HepG2 (cell line): ENCODE results near the gene DCTN2. TPM values are rescaled to one million over a fixed set of nuclear protein-coding genes. Genes with fewer than 3 reads are reported as not detected.
A peak's percentile ranks its signal among the peaks of the same experiment; 100 is the strongest.

Experiments
- ATAC-seq: fragments of 200-7000 bp; cut with Tn5 transposase; 3 replicates; pipeline ENCODE4 v1.9.1; 2020; ENCODE audit warnings: mild to moderate bottlenecking, moderate library complexity
- BruUV-seq: library from RNA; stranded (reverse); fragments of 400-500 nt; replicated peaks from 2 replicates; lab custom pipeline; 2021; lab: Mats Ljungman, UMichigan
- CTCF ChIA-PET: fragments of 300-600 bp; formaldehyde crosslinking; extraction: SDS; loops from one replicate; lab custom pipeline; 2021; ENCODE audit warnings: low total read pairs, inconsistent platforms, low intra/inter-chr PET ratio; lab: Yijun Ruan, JAX
- POLR2A ChIA-PET: fragments of 350-600 bp; sonication (Branson Sonifier 250); formaldehyde crosslinking; loops from one replicate; lab custom pipeline; 2020; ENCODE audit warnings: antibody characterized with exemption, inconsistent platforms; lab: Yijun Ruan, JAX
- DNase-seq: peaks from one replicate; pipeline ENCODE4 v3.0.0-alpha.2; 2015; ENCODE audit warnings: low spot score
- FAIRE-seq: peaks from 3 replicates; lab custom pipeline; 2011; peaks lifted over from hg19 to GRCh38; lab: Jason Lieb, UNC
- H2AFZ ChIP-seq: one replicate; pipeline ENCODE4 v1.6.1; 2011; ENCODE audit warnings: low read length, inconsistent platforms
- H3K27ac ChIP-seq: fragments of 300-600 bp; 3 replicates; pipeline ENCODE4 v1.8.0; 2011; ENCODE audit warnings: mixed run types, mild to moderate bottlenecking, mixed read lengths, low read length, inconsistent platforms; ENCODE audit not compliant: insufficient read depth; ENCODE audit errors: extremely low read length
- H3K27me3 ChIP-seq, 2 experiments: fragments of 200-600 bp in 1 of 2; 2 replicates in 1 of 2; 3 replicates in 1 of 2; pipeline versions ENCODE4 v1.6.0 to v1.8.0; 2011; ENCODE audit warnings: low read length in 2 of 2, mild to moderate bottlenecking in 2 of 2, moderate library complexity in 2 of 2, inconsistent platforms in 1 of 2; ENCODE audit not compliant: insufficient read depth in 2 of 2, control insufficient read depth in 1 of 2
- H3K36me3 ChIP-seq, 2 experiments: fragments of 200-600 bp in 1 of 2; replicated peaks in 1 of 2; 2 replicates in 1 of 2; 3 replicates in 1 of 2; pipeline versions ENCODE4 v1.5.1 to v1.8.0; 2011; ENCODE audit warnings: low read length in 2 of 2, inconsistent platforms in 1 of 2; ENCODE audit not compliant: insufficient read depth in 2 of 2, control insufficient read depth in 1 of 2
- H3K4me1 ChIP-seq: 2 replicates; pipeline ENCODE4 v1.5.1; 2012; ENCODE audit warnings: low read length, inconsistent platforms; ENCODE audit not compliant: insufficient read depth
- H3K4me2 ChIP-seq: 2 replicates; pipeline ENCODE4 v1.6.0; 2011; ENCODE audit warnings: low read depth, low read length, inconsistent platforms
- H3K4me3 ChIP-seq, 3 experiments: fragments of 200-600 bp in 1 of 3; sonication (generic), shearing (Covaris generic) in 1 of 3; replicated peaks in 1 of 3; 2 replicates each; pipeline ENCODE4 v1.5.1; 2011 to 2016; ENCODE audit warnings: low read length in 3 of 3, inconsistent platforms in 2 of 3, low read depth in 2 of 3, mild to moderate bottlenecking in 2 of 3, control low read depth in 1 of 3, mixed read lengths in 1 of 3; ENCODE audit not compliant: insufficient read depth in 1 of 3
- H3K79me2 ChIP-seq: one replicate; pipeline ENCODE4 v1.6.1; 2011; ENCODE audit warnings: low read length, inconsistent platforms; ENCODE audit not compliant: insufficient read depth
- H3K9ac ChIP-seq: 2 replicates; pipeline ENCODE4 v1.6.0; 2011; ENCODE audit warnings: mild to moderate bottlenecking, low read depth, low read length, inconsistent platforms; ENCODE audit not compliant: insufficient read depth
- H3K9me3 ChIP-seq: 2 replicates; pipeline ENCODE4 v1.5.1; 2012; ENCODE audit warnings: mild to moderate bottlenecking, low read length
- H4K20me1 ChIP-seq: 2 replicates; pipeline ENCODE4 v1.6.0; 2011; ENCODE audit warnings: inconsistent platforms, mild to moderate bottlenecking, low read length, moderate library complexity; ENCODE audit not compliant: insufficient read depth
- DNMT1 ChIP-seq: sonication (generic); formaldehyde crosslinking; IDR thresholded peaks from 2 replicates; pipeline ENCODE4 v1.5.1; 2020; ENCODE audit warnings: mild to moderate bottlenecking, missing genetic modification reagents
- FOXJ3 ChIP-seq: sonication (generic); formaldehyde crosslinking; IDR thresholded peaks from 2 replicates; pipeline ENCODE4 v1.4.0; 2020; ENCODE audit warnings: missing genetic modification reagents, mild to moderate bottlenecking, borderline replicate concordance
- GABPB1 ChIP-seq: IDR thresholded peaks from 2 replicates; pipeline ENCODE4 v1.6.1; 2016; ENCODE audit warnings: mild to moderate bottlenecking, missing genetic modification reagents, moderate library complexity, missing compliant biosample characterization
- RNF2 ChIP-seq: fragments of 450-650 bp; conservative IDR thresholded peaks from 2 replicates; pipeline ENCODE4 v1.6.1; 2016; ENCODE audit warnings: low read depth
- SP4 ChIP-seq: sonication (generic); formaldehyde crosslinking; IDR thresholded peaks from 2 replicates; pipeline ENCODE4 v1.8.1; 2023; ENCODE audit warnings: mild to moderate bottlenecking, missing genetic modification reagents
- TOE1 ChIP-seq: sonication (generic); formaldehyde crosslinking; IDR thresholded peaks from 2 replicates; pipeline ENCODE4 v1.4.0; 2020; ENCODE audit warnings: mild to moderate bottlenecking, missing genetic modification reagents
- XRCC5 ChIP-seq: fragments of 200-400 bp; formaldehyde crosslinking; optimal IDR thresholded peaks from 2 replicates; pipeline ENCODE3; 2017; ENCODE audit warnings: mild to moderate bottlenecking, low read length
- YEATS2 ChIP-seq: sonication (generic); formaldehyde crosslinking; IDR thresholded peaks from 2 replicates; pipeline ENCODE4 v1.4.0; 2020; ENCODE audit warnings: missing genetic modification reagents, borderline replicate concordance
- ZC3H4 ChIP-seq: sonication (generic); formaldehyde crosslinking; IDR thresholded peaks from 2 replicates; pipeline ENCODE4 v1.4.0; 2020; ENCODE audit warnings: missing genetic modification reagents, borderline replicate concordance
- ZMAT3 ChIP-seq: sonication (generic); formaldehyde crosslinking; conservative IDR thresholded peaks from 2 replicates; pipeline ENCODE4 v1.7.0; 2021; ENCODE audit warnings: missing genetic modification reagents
- ZMYM2 ChIP-seq: sonication (generic); formaldehyde crosslinking; IDR thresholded peaks from 2 replicates; pipeline ENCODE4 v1.8.0; 2022; ENCODE audit warnings: mild to moderate bottlenecking, missing genetic modification reagents
- ZNF350 ChIP-seq: sonication (generic); formaldehyde crosslinking; IDR thresholded peaks from 2 replicates; pipeline ENCODE4 v1.4.0; 2020; ENCODE audit warnings: mild to moderate bottlenecking, low read depth, missing genetic modification reagents, borderline replicate concordance
- ZNF577 ChIP-seq: sonication (generic); formaldehyde crosslinking; IDR thresholded peaks from 2 replicates; pipeline ENCODE4 v1.4.0; 2020; ENCODE audit warnings: mild to moderate bottlenecking, low read depth, missing genetic modification reagents, borderline replicate concordance
- ZNF605 ChIP-seq: sonication (generic); formaldehyde crosslinking; IDR thresholded peaks from 2 replicates; pipeline ENCODE4 v1.8.0; 2022; ENCODE audit warnings: mild to moderate bottlenecking, missing genetic modification reagents
- WGBS: methylation state at CpG from one replicate; pipeline ENCODE4 v1.1.6; 2017; ENCODE audit warnings: low lambda C conversion rate; 5-methylcytosine and 5-hydroxymethylcytosine counted together
- in situ Hi-C: cut with HindIII; loops from 2 replicates; pipeline ENCODE4 v1.10.0; 2017; ENCODE audit warnings: low pct_unique_long_range_greater_than_20kb; ENCODE audit not compliant: extremely low pct_ligation_motif_present
- intact Hi-C: fragments of 100-400 bp; cut with micrococcal nuclease; formaldehyde crosslinking; loops from one replicate; pipeline ENCODE4 v1.10.0; 2022; ENCODE audit not compliant: unreplicated experiment
- polyA plus RNA-seq, 8 experiments: library from polyadenylated mRNA; depleted of rRNA in 3 of 8; stranded (reverse) in 7 of 8; unstranded in 1 of 8; fragments of >200 nt; fragmentation: Illumina TruSeq in 4 of 8; extraction: Trizol in 4 of 8; gene quantifications; 2 replicates each; pipeline versions ENCODE4 v1.2.1 to v1.2.3, GENCODE V29; 2011 to 2016; ENCODE audit warnings: low read depth in 4 of 8, missing spikeins in 1 of 8, mixed read lengths in 1 of 8; ENCODE audit not compliant: insufficient read depth in 1 of 8
- total RNA-seq, 5 experiments: library from RNA; depleted of rRNA; stranded (reverse); fragments of >200 nt; fragmentation: Illumina TruSeq; extraction: Trizol; gene quantifications; 2 replicates each; pipeline ENCODE4 v1.2.3, GENCODE V29; 2016; ENCODE audit warnings: low read depth in 1 of 5
- TF ChIP-seq, protein P1 (sequence below): IDR thresholded peaks from 2 replicates; pipeline ENCODE4 v1.6.1; 2016; ENCODE audit warnings: control low read depth
- TF ChIP-seq, protein P2 (sequence below): sonication (generic); formaldehyde crosslinking; IDR thresholded peaks from 2 replicates; pipeline ENCODE4 v1.5.0; 2020; ENCODE audit warnings: mild to moderate bottlenecking, missing genetic modification reagents

DCTN2 gene
- total and polyA plus RNA-seq, 2 of the 13 experiments (the other 11 are each of a cell fraction or from before 2014, with no cell fraction given): 72.0 to 77.4 TPM

DNA sequence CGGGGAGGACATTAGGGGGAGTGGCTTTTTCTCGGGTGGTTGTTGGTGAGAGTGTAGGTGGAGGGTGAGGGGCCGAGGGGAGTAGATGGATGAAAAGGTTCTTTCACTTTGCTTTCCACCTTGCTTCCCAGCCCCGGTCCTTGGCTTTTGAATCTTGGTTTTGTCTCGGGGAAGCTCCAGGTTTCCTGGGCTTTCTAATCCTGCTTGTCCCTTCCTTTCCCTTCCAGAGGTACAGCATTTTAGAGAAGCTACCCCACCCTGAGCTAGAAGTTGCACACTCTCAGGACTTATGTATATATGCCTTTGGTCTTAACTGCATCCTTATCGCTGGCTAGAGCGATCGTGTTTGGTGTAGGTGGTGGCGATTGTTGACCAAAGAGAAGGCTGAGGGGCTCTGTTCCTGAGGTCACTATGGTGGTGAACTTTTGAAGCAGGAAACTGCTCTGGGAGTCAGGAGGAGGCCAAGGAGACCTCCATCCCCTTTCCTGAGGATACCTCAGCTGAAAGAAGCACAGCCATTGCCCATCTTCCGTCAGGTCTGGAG is 44.9 kb upstream of the DCTN2 start:
- Histone ChIP-seq H3K36me3 (peaks cover 7 to 18% of the 10 kb centered on the region in 2 experiments; a peak in 3 of 5 replicates), H3K9me3 (no peaks in the 10 kb centered on the region), H3K27me3 (no peaks in the 10 kb centered on the region; a peak in 1 of 5 replicates), H3K9ac (peak overlapping the region; percentile 75), H3K79me2 (peaks cover 17% of the 10 kb centered on the region), H3K4me3 (peak overlapping the region; percentile 70 to 99 (median 92)), H3K4me1 (peaks cover 22% of the 10 kb centered on the region), H3K27ac (peak overlapping the region; percentile 42), H3K4me2 (peak overlapping the region; percentile 80), H4K20me1 (no peaks in the 10 kb centered on the region), H2AFZ (no peak overlapping the region)
- TF ChIP-seq ZNF350 (CRISPR knock-in tag): 0 out of 2 replicates have a peak, but pooled peaks have one; percentile 41
- TF ChIP-seq XRCC5: peak; percentile 10
- TF ChIP-seq GABPB1 (CRISPR knock-in tag): no peak
- no peak for TF ChIP-seq FOXJ3 (CRISPR knock-in tag)
- TF ChIP-seq TOE1 (CRISPR knock-in tag): no peak
- TF ChIP-seq ZMAT3 (CRISPR knock-in tag): no peak
- TF ChIP-seq ZNF605 (CRISPR knock-in tag): 0 out of 2 replicates have a peak, but pooled peaks have one; percentile 40
- TF ChIP-seq, protein P1, sequence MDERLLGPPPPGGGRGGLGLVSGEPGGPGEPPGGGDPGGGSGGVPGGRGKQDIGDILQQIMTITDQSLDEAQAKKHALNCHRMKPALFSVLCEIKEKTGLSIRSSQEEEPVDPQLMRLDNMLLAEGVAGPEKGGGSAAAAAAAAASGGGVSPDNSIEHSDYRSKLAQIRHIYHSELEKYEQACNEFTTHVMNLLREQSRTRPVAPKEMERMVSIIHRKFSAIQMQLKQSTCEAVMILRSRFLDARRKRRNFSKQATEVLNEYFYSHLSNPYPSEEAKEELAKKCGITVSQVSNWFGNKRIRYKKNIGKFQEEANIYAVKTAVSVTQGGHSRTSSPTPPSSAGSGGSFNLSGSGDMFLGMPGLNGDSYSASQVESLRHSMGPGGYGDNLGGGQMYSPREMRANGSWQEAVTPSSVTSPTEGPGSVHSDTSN: no peak
- TF ChIP-seq ZNF577 (CRISPR knock-in tag): no peak
- 0 out of 2 replicates have a peak, but pooled peaks have one; percentile 31 for TF ChIP-seq SP4
- TF ChIP-seq YEATS2 (CRISPR knock-in tag): no peak
- TF ChIP-seq ZMYM2 (CRISPR knock-in tag): 0 out of 2 replicates have a peak, but pooled peaks have one; percentile 17
- TF ChIP-seq, protein P2, sequence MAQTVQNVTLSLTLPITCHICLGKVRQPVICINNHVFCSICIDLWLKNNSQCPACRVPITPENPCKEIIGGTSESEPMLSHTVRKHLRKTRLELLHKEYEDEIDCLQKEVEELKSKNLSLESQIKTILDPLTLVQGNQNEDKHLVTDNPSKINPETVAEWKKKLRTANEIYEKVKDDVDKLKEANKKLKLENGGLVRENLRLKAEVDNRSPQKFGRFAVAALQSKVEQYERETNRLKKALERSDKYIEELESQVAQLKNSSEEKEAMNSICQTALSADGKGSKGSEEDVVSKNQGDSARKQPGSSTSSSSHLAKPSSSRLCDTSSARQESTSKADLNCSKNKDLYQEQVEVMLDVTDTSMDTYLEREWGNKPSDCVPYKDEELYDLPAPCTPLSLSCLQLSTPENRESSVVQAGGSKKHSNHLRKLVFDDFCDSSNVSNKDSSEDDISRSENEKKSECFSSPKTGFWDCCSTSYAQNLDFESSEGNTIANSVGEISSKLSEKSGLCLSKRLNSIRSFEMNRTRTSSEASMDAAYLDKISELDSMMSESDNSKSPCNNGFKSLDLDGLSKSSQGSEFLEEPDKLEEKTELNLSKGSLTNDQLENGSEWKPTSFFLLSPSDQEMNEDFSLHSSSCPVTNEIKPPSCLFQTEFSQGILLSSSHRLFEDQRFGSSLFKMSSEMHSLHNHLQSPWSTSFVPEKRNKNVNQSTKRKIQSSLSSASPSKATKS (CRISPR knock-in tag): no peak
- TF ChIP-seq DNMT1: no peak
- TF ChIP-seq ZC3H4 (CRISPR knock-in tag): no peak
- no peak for TF ChIP-seq RNF2
- in situ Hi-C loops: no loop called here
- WGBS: 13% methylated on average over 10 of the region's 10 CpGs
- ChIA-PET CTCF (no interaction called here), POLR2A (interaction anchor here (1.7 to 3.9 kb wide), 6 partner anchors 11 to 72 kb away, joined by 9 to 26 read pairs (median 22); partner anchors contain the start of genes ARHGEF25, DDIT3 and DTX3)
- intact Hi-C loops: loop anchor here (2.0 kb wide), 1 partner anchor 41 kb away; the partner anchor contains the start of gene B4GALNT1
- FAIRE-seq (no peak), ATAC-seq (peak; percentile 14; the same call in 2 of the 3 replicates), DNase-seq (no peak)
- BruUV-seq: no TSS peak
